ENCODE results near the gene MUC5AC.
"Not testable (repeated sequence)": the region's sequence is repeated elsewhere in the genome, so short reads cannot be mapped to it uniquely, and the experiment has no call there.

The MUC5AC gene

DNA sequence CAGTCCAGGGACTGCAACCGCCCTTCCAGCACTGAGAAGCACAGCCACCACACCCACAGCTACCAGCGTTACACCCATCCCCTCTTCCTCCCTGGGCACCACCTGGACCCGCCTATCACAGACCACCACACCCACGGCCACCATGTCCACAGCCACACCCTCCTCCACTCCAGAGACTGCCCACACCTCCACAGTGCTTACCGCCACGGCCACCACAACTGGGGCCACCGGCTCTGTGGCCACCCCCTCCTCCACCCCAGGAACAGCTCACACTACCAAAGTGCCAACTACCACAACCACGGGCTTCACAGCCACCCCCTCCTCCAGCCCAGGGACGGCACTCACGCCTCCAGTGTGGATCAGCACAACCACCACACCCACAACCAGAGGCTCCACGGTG, 85.0 kb downstream of the MUC5AC start:
- not testable (repeated sequence) for DNase-seq

DNA sequence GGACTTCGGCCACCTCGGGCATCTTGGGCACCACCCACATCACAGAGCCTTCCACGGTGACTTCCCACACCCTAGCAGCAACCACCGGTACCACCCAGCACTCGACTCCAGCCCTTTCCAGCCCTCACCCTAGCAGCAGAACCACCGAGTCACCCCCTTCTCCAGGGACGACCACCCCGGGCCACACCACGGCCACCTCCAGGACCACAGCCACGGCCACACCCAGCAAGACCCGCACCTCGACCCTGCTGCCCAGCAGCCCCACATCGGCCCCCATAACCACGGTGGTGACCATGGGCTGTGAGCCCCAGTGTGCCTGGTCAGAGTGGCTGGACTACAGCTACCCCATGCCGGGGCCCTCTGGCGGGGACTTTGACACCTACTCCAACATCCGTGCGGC, 85.8 kb downstream of the MUC5AC start:
- DNase-seq = not testable (repeated sequence)

DNA sequence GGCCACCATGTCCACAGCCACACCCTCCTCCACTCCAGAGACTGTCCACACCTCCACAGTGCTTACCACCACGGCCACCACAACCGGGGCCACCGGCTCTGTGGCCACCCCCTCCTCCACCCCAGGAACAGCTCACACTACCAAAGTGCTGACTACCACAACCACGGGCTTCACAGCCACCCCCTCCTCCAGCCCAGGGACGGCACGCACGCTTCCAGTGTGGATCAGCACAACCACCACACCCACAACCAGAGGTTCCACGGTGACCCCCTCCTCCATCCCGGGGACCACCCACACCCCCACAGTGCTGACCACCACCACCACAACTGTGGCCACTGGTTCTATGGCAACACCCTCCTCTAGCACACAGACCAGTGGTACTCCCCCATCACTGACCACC, 86.8 kb downstream of the MUC5AC start:
- DNase-seq = not testable (repeated sequence)

DNA sequence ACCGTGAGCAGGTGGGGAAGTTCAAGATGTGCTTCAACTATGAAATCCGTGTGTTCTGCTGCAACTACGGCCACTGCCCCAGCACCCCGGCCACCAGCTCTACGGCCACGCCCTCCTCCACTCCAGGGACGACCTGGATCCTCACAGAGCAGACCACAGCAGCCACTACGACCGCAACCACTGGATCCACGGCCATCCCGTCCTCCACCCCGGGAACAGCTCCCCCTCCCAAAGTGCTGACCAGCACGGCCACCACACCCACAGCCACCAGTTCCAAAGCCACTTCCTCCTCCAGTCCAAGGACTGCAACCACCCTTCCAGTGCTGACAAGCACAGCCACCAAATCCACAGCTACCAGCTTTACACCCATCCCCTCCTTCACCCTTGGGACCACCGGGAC, 88.0 kb downstream of the MUC5AC start:
- DNase-seq = not testable (repeated sequence)

GRCh38 chr11:1246301-1246700, 88.5 kb downstream of the MUC5AC start:
- not testable (repeated sequence) for DNase-seq

DNA sequence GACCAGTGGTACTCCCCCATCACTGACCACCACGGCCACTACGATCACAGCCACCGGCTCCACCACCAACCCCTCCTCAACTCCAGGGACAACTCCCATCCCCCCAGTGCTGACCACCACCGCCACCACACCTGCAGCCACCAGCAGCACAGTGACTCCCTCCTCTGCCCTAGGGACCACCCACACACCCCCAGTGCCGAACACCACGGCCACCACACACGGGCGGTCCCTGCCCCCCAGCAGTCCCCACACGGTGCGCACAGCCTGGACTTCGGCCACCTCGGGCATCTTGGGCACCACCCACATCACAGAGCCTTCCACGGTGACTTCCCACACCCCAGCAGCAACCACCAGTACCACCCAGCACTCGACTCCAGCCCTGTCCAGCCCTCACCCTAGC, 89.3 kb downstream of the MUC5AC start:
- not testable (repeated sequence) for DNase-seq

DNA sequence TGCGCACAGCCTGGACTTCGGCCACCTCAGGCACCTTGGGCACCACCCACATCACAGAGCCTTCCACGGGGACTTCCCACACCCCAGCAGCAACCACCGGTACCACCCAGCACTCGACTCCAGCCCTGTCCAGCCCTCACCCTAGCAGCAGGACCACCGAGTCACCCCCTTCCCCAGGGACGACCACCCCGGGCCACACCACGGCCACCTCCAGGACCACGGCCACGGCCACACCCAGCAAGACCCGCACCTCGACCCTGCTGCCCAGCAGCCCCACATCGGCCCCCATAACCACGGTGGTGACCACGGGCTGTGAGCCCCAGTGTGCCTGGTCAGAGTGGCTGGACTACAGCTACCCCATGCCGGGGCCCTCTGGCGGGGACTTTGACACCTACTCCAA, 91.2 kb downstream of the MUC5AC start:
- DNase-seq = not testable (repeated sequence)

GRCh38 chr11:1250411-1250810, 92.7 kb downstream of the MUC5AC start:
- not testable (repeated sequence) for DNase-seq
